Globus pallidus (tissue), 1 donor: ENCODE measurements around the gene SHKBP1.
"Not testable (repeated sequence)": the region's sequence is repeated elsewhere in the genome, so short reads cannot be mapped to it uniquely, and the experiment has no call there.

Experiments
- DNase-seq: peaks from one replicate; pipeline ENCODE4 v3.0.0-alpha.2; 2015; ENCODE audit warnings: low spot score

SHKBP1 gene

DNA sequence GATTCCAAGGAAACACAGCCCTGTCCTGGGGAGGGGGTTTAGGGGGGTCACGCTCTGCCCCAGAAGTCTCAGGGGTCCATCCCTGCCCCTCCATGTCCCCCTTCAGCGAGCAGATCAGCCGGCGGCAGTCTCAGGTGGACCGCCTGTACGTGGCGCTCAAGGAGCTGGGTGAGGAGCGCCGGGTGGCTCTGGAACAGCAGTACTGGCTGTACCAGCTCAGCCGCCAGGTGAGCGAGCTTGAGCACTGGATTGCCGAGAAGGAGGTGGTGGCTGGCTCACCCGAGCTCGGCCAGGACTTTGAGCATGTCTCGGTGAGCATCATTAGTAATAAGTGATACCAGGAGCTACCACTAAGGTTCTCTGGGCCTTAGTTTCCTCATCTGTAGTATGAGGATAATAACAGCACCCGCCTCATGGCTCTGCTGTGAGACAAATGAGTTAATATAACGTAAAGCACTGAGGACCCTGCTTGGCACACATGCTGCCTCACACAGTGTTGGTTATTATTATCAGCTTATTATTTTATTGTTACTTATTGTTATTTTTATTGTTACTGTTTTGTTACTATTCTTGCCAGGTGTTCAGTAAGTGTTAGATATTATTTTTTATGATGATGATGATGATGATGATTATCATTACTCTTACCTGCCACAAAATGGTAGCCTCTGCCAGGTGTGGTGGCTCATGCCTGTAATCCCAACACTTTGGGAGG, 20.5 kb upstream of the SHKBP1 start:
- DNase-seq: no peak

DNA sequence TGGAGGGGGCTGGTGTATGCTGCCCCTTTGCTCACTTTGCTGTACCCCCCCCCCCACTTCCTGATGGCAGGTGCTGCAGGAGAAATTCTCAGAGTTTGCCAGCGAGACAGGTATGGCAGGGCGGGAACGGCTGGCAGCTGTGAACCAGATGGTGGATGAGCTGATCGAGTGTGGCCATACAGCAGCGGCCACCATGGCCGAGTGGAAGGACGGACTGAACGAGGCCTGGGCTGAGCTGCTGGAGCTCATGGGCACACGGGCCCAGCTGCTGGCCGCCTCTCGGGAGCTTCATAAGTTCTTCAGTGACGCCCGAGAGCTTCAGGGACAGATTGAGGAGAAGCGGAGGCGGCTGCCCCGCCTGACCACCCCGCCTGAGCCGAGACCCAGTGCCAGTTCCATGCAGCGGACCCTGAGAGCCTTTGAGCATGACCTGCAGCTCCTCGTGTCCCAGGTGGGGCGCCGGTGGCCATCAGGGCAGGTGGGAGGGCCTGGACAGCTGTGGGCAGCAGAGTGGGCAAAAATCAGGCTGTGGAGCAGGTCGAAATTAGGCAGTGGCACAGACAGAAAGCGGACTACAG, 19.6 kb upstream of the SHKBP1 start:
- no peak for DNase-seq

DNA sequence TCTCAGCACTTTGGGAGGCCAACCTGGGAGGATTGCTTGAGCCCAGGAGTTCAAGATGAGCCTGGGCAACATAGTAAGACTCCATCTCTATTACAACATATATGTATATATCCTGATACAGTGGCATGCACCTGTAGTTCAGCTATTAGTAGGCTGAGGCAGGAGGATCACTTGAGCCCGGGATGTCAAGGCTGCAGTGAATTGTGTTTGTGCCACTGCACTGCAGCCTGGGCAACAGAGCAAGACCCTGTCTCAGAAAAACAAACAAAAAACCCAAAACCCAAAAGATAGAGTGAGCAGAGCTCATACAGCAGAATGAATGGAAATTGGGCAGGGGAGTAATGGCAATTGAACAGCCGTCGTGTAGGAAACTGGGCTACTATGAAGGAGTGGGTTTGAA, 17.3 kb upstream of the SHKBP1 start:
- DNase-seq: no peak

DNA sequence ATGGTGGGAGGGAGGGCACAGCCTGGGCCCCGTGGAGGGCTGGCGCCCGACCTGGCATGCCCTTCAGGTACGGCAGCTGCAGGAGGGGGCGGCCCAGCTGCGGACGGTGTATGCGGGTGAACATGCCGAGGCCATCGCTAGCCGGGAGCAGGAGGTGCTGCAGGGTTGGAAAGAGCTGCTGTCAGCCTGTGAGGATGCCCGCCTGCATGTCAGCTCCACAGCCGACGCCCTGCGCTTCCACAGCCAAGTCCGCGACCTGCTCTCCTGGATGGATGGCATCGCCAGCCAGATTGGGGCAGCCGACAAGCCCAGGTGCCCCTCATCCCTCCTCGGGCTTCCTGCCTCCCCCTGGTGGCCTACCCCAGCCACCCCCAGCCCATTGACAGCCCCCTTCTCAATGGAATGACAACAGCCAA, 16.6 kb upstream of the SHKBP1 start:
- no peak for DNase-seq

DNA sequence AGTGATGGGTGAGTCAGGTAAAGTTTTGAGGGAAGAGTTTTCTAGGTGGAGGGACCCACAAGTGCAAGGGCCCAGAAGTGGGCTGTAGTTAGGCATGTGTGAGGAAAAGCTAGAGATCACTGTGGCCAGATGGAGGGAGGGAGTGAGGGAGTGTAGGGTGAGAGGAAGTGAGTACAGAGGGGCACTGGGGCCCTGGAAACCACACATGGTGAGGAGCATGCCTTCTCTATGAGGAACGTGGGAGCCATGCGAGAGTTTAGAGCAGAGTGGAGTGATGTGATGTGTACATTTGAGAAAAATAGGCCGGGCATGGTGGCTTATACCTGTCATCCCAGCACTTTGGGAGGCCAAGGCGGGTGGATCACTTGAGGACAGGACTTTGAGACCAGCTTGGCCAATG, 14.7 kb upstream of the SHKBP1 start:
- no peak for DNase-seq

DNA sequence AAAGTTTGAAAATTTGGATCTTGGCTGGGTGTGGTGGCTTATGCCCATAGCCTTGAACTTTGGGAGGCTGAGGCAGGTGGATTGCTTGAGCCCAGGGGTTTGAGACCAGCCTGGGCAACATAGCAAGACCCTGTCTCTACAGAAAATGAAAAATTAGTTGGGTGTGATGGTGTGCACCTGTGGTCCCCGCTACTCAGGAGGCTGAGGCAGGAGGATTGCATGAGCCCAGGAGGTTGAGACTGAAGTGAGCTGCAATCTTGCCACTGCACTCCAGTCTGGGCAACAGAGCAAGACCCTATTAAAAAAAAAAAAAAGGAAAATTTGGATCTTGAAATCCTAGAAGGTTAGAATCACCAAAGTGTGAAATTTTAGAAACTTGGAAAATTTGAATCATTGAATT, 12.1 kb upstream of the SHKBP1 start:
- not testable (repeated sequence) for DNase-seq

DNA sequence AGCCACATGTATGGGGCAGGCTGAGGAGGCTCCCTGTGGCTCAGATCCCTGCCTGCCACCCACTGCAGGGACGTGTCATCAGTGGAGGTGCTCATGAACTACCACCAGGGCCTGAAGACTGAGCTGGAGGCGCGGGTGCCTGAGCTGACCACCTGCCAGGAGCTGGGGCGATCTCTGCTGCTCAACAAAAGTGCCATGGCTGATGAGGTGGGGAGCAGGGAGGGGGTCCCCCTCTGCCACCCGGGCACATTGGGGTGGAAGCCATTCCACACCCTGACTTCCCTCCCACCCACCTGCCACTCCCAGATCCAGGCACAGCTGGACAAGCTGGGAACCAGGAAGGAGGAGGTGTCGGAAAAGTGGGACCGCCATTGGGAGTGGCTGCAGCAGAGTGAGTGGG, 11.3 kb upstream of the SHKBP1 start:
- no peak for DNase-seq

DNA sequence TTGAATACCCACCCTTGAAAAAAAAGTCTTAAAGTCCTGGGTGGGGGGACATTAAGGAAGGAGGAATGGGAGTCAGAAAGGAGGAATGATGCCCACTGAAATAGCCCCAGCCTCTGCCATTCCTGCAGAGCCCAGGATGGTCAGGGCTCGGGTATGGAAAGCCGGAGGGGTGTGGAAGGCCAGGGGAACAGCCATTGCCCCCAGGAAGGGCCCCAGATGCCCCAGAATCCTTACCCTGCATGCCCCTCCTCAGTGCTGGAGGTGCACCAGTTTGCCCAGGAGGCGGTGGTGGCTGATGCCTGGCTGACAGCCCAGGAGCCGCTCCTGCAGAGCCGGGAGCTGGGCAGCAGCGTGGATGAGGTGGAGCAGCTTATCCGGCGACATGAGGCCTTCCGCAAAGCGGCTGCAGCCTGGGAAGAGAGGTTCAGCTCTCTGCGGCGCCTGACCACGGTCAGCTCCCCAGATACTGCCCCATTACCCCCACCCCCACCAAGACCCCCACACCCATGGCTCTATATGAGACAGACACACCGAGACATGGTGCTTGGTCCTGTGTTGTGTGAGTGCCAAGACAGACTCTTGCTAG, 10.7 kb upstream of the SHKBP1 start:
- DNase-seq: no peak

DNA sequence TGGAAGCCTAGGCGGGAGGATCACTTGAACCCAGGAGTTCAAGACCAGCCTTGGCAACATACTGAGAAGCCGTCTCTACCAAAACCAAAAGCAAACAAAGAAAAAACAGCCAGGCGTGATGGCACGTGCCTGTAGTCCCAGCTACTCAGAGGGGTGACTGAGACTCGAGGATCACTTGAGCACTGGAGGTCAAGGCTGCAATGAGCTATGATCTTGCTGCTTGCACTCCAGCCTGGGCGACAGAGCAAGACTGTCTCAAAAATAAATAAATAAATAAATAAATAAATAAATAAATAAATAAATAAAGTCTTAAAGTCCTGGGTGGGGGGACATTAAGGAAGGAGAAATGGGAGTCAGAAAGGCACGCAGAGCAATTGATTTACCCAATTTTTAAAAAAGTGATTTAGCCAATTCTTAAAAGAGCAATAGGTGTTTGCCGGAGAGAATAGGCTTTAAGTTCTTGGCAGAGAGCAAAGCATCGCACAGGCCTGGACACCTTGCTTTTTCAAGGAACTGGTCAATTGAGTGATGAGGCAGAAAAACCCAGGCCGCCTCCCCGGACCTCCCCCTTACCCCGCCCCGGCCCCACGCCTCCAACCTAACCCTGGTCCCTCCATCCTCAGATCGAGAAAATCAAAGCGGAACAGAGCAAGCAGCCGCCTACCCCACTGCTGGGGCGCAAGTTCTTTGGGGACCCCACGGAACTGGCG, 9.5 kb upstream of the SHKBP1 start:
- DNase-seq: no peak

DNA sequence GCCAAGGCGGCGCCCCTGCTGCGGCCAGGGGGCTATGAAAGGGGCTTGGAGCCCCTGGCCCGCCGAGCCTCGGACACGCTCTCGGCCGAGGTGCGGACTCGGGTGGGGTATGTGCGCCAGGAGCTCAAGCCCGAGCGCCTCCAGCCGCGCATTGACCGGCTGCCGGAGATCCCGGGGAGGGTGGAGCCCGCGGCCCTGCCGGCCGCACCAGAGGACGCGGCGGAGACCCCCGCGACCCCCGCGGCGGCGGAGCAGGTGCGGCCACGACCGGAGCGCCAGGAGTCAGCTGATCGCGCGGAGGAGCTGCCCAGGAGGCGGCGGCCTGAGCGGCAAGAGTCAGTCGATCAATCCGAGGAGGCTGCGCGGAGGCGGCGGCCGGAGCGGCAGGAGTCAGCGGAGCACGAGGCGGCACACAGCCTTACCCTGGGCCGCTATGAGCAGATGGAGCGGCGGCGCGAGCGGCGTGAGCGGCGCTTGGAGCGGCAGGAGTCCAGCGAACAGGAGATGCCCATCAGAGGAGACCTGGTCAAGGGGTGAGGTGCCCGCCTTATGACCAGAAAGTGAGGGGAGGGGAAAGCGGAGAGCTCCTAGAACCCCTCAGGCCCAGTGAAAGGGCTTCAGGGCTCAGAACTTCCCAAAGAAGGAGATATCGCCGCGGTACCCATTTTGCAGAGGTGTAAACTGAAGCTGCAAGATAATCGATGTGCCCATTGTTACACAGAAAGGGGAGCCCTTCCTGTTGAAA, 8.8 kb upstream of the SHKBP1 start:
- no peak for DNase-seq

DNA sequence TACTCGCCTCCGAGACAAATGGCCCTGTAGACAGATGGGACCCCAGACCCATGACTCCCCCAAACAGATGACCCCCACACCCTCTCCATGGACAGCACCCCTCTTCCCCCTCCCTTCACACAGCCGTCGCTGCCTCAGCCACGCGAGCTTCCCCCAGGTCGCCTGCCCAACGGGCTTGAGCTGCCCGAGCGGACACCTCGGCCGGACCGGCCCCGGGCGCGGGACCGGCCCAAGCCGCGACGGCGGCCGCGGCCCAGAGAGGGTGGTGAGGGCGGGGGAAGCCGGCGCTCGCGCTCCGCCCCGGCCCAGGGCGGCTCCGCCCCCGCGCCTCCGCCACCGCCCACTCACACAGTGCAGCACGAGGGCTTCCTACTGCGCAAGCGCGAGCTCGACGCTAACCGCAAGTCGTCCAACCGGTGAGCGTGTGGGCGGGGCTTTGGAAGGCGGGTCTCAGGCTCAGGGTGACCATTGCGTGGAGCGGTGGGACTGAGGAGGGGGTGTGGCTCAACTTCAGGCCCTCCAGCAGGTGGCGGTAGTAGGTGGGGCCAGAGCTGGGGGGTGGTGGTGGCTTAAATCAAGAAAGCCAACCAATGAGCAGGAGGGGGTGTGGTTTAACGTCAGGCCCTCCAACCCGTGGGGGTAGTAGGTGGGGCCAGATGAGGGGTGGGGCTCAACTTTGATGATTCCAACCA, 6.2 kb upstream of the SHKBP1 start:
- peak; percentile 99 for DNase-seq

DNA sequence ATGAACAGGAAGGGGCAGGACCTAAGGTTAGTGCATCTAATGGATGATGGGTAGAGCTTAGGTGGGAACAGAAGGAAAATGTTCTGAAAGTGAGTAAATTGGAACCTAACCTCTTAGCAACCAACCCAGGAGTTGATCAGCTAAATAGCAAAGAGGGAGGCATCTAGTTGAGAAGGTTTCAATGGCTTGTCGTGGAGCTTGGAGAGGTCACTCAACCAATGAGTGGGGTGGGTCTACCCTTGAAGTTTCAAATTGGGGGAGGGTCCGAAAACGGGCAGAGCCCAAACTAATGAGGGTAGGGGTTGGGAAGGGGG, 5.7 kb upstream of the SHKBP1 start:
- no peak for DNase-seq

DNA sequence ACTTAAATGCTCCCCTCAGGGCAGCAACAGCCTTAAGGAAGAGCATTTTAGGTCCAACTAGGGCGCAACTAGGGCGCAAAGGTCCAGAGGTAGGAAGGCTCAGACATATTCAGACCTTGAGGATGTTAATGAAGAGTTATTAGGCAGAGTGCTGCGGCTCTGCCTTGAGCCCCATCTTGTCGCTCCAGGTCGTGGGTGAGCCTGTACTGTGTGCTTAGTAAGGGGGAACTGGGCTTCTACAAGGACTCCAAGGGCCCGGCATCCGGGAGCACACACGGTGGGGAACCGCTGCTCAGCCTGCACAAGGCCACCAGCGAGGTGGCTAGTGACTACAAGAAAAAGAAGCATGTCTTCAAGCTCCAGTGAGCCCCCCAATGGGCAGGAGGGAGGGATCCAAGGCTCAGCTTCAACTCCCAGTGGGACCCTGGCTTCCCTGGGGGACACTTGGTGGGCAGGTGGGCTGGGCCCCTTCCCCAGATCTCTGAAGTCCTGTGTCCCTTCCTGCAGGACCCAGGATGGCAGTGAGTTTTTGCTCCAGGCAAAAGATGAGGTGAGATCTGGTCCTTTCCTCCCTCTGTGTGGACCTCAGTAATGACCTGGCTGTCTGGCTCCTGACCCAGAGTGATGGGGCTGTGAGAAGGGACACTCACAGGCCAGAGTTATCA, 4.7 kb upstream of the SHKBP1 start:
- no peak for DNase-seq

DNA sequence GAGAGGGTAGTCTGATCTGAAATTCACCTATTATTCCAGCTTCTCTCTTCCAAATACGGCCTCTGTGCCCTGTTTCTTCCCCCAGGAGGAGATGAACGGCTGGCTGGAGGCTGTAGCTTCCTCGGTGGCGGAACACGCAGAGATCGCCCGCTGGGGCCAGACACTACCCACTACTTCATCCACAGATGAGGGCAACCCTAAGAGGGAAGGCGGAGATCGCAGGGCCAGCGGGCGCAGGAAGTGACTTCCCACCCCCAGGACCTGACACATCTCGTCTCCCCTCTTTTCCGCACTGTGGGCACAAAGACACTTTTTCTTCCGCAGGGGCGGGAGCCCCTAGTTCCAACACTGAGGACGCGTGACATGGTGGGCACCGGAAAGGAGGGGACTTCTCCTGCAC, 1.3 kb upstream of the SHKBP1 start:
- no peak for DNase-seq

DNA sequence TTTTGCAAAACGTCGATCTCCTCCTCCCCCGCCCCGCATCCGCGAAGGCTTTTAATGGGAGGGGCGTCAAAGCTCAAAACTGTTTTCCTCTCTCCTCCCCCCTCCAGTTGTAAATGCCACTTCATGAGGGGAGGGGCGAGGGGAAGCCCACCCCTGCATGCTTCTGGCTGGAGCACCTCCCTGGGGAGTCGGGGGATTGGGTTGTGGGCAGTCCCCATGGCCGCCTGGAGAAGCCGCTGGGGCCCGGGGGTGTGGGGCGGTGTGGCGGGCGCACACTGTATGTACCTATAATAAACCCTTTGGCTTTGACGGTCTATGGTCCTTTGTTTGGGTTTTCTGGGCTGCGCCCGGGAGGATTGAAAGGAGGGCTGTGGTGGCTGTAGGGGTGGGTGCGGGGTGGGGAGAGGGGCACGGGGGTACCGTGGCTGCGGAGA, 505 bp upstream of the SHKBP1 start:
- no peak for DNase-seq

DNA sequence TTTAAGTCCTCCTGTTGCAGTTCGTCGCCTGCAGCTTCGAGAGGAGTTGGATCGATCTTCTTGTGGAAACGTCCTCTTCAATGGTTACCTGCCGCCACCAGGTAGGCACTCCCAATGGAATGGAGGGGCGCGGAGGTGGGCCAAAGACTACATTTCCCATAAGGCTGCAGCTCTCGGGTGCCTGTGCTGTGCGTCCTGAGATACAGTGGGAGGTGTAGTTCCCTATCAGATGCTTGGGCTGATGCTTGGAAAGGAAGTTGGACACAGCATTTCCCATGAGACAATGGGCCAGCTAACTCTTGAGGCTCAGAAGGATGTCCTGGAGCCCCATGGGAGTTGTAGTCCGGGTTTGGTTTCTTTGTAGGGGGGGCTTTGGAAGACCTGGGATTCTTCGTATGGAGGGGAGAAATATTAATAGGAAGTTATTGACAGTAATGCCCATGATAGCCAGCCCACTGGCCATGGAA, 1.8 kb downstream of the SHKBP1 start:
- DNase-seq: no peak

DNA sequence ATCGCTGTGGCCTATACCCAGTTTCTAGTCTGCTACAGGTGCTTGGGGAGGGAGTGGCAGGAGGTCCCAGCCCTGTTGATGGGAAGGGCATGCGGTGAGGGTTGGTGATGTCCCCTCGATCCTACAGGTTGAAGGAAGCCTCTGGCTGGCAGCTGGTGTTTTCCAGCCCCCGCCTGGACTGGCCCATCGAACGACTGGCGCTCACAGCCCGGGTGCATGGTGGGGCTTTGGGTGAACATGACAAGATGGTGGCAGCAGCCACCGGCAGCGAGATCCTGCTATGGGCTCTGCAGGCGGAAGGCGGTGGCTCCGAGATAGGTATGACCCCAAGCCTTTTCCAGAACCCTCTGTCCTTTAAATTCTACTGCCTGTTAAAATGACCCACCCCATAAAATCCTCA, 3.9 kb downstream of the SHKBP1 start:
- DNase-seq: no peak

DNA sequence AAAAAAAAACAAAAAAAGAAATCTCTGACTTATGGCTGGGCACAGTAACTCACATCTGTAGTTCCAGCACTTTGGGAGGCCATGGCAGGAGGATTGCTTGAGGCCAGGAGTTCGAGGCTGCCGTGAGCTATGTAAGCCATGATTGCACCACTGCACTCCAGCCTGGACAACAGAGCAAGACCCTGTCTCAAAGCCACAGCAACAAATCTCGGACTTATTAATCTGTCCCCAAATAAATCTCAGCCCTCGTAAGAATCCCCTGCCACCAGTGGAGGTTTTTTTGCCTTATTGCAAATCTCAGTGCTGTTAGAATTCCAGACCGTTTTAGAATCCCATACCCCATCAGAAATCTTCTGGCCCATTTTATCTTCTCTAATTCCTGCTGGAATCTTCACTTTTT, 4.9 kb downstream of the SHKBP1 start:
- DNase-seq: no peak

DNA sequence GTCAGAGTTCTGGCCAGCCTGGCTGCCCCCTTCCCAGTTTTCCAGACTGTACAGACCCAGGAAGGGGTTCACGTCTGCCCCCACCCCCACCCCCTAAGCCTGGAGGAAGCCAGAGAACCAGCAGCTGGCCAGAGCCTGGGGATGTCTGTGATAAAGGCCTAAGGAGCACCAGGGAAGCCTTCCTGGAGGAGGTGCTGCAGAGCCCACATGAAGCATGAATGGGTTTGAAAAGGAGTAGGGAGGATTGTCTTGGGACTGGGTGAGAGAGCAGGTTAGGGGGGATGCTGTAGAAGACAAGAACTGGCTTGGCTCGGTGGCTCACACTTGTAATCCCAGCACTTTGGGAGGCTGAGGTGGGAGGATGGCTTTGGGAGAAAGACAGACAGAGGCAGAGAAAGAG, 5.8 kb downstream of the SHKBP1 start:
- no peak for DNase-seq

DNA sequence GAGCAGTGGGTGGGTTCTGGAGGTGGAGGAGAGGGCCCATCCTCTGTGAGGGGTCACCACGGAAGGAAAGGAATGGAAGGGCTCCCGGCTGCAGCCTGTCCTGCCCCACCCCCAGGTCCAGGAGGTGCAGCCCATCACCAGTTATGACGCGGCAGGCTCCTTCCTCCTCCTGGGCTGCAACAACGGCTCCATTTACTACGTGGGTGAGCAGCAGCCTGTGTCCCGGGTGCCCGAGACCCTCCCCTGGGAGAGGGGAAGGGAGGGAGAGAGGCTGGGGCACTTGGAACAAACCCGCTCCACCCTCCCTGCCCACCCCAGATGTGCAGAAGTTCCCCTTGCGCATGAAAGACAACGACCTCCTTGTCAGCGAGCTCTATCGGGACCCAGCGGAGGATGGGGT, 6.6 kb downstream of the SHKBP1 start:
- DNase-seq: no peak

DNA sequence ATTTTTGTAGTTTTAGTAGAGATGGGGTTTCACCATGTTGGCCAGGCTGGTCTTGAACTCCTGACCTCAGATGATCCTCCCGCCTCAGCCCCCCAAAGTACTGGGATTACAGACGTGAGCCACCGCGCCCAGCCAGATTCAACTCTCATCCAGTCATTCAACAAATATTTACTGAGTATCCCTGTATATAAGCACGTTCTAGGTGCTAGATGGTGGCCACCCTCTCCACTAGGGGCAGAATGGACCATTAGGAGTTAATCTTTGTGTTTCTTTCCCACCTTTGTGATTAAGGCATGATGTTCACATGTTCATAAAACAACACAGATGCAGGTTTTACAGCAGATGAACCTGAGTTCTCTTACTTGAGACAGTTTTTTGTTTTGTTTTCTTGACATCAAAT, 7.3 kb downstream of the SHKBP1 start:
- DNase-seq: no peak
